Fibroblast of gingiva (primary cell): ENCODE measurements around the gene SMYD1.

Experiments used
- DNase-seq: peaks from one replicate; pipeline ENCODE4 v3.0.0-alpha.2; 2011; ENCODE audit warnings: low read depth

The SMYD1 gene

DNA sequence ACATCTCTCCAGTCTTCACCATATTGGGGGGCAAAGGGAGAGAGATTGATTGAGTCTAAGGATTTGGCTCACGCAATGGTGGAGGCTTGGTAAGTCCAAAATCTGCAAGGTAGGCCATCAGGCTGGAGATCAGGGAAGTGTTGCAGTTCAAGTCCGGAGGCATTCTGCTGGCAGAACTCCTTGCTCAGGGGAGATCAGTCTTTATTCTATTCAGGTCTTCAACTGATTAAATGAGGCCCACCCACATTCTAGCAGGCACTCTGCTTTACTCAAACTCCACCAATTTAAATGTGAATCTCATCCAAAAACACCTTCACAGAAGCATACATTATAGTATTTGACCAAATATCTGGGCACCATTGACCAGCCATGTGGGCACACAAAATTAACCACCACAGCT, 21.4 kb downstream of the SMYD1 start:
- no peak for DNase-seq

DNA sequence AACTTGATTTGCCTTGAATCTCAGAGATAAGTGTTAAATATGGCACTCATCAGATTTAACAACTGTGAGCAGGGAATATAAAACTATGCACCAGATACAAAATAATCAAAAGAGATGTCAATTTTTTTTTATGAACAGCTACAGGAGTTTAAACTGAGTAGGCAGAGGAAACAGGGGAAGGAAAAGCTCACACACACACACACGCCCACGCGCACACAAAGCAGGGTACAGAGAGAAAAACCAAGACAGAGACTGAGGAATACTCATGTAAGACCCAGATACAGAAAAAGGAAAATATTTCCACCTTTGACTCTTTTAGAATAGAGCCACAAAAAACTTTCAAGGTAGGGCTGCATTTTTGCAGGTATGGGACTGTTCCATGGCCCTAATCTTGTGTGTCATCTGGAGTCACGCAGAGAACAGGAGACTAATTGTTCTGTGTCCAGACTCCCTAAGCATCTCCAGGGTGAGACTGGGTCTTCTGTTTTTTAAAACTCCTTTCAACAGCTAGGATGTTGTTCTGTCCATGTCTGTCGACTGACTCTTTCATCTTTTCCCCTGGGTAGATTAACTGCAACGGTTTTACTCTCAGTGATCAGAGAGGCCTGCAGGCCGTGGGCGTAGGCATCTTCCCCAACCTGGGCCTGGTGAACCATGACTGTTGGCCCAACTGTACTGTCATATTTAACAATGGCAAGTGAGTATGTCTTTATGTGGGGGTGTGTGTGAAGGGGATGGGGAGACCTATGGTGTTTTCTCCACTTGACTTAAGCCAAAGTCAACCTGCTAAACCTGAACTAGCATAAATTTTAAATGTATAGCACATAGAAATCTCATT, 23.0 kb downstream of the SMYD1 start:
- no peak for DNase-seq

- no peak for DNase-seq
These were observed 24.3 kb downstream of the SMYD1 start for GRCh38 chr2:88091943-88092342.

DNA sequence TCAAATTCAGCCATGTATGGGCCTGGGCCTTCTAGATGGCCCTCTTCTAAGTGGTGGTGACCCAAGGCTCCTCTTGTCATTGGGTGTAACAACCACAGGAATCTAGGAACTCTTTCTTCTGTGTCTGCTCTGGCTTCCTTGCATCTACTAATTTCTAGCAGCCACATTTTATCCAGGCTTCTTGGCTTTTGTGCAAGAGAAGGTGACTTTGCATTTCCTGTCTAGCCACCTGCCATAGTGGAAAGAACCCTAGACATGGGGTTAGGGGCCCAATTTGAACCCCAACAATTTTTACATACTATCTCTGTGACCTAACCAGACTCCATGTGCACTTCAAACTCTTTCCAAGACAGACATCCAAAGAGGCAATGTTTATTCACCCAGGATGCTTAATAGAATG, 25.1 kb downstream of the SMYD1 start:
- no peak for DNase-seq

- DNase-seq, result no peak
These were observed 27.4 kb downstream of the SMYD1 start for GRCh38 chr2:88095022-88095421.

DNA sequence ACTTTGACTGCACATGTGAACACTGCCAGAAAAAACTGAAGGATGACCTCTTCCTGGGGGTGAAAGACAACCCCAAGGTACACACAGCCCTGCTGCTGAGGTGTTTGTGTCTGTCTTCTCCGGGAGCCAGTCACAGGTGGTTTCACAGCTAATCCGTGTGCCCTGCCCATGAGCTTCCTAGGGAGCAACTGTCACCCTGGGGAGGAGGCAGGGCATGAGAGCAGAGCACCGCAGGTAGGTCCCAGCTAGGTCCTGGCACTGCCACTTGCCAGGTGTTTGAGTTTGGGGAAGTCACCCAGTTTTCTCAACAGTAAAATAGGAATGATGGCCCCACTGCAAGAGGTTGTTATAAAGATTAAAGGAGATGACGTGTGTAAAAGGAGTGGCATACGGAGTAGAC, 29.1 kb downstream of the SMYD1 start:
- DNase-seq, result no peak

DNA sequence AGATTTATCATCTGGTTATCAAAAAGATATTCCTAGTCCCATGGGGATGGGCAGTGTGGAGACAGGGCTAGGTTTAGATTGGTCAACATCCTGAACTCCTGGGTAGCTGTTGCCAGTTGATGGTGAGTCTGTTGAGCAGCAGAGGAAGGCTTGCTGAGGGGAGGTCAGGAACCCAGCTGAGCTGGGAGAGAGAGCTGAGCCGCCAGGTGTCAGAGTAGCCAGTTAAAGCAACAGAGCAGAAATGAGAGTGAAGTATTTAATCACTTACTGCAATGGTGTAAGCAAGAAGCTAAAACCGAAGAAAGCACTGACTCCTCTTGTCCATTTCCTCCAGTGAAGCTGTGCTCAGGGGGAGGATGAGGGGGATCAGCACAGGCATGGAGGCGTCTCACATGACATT, 29.6 kb downstream of the SMYD1 start:
- no peak for DNase-seq

GRCh38 chr2:88097891-88098557, 30.4 kb downstream of the SMYD1 start:
- DNase-seq, result no peak

DNA sequence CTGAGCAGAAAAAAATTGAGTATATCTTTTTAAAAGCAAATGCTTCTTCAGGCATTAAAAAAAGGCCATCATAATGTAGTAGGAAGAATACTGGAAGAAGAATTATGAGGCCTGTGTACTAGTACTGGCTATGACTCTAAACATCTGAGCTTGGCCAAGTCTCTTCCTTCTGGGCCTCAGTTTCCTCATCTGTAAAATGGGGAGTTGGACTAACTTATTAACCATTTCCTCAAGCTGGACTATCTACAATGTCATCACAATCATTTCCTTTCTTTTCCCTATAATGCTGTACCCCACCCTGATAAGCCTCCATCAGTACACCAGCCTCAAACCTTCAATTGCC, 30.9 kb downstream of the SMYD1 start:
- no peak for DNase-seq

DNA sequence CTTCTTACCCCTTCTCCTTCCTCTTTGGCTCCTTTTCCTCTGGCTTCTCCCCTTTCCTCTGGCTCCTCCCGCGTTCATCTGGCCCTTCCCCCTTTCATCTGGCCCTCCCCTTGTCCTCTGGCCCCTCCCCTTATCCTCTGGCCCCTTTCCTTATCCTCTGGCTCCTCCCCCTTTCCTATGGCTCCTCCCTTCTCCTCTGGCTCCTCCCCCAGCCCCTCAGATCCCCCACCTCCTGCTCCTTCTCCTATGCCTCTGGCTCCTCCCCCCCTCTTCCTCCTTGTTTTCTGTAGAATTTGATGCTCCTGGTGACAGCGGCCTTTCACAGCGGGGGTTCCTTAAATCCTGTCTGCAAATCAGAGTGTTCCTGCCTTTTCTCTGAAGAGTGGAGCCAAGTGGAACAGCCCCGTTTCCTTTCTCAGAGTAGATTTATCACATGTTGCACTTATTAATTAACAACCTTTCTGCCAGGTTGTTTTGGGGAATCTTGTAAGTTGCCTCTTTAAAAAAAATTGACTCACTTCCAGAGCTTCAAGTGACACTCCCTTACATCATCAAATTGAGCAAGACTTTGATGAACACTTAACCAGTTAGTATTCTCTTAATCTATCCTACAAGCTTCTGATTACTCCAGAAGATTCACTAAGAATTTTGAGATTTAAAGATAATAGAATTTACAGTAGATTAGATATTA, 32.3 kb downstream of the SMYD1 start:
- peak; percentile 9 for DNase-seq

GRCh38 chr2:88100489-88100858, 32.8 kb downstream of the SMYD1 start:
- no peak for DNase-seq

- no peak for DNase-seq
These were observed 41.2 kb downstream of the SMYD1 start for GRCh38 chr2:88108796-88109195.

DNA sequence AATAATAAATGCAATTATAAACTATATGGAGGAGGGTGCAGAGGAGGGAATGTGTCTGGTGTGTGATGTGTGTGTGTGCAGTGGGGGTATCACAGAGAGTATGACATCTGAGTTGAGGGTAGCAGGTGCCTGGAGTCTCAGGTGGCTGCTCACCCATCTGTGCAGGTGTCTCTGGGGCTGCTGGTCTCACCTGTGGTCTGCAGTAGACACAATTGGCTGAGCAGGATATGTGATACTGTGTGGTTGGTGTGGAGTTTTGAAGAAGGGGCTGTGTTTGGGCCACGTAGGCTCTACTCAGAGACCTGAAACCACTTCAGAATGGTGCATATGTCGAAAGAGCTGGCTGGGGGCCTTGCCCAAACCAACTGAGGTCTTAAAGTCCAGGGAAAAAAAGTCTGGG, 43.2 kb downstream of the SMYD1 start:
- no peak for DNase-seq

DNA sequence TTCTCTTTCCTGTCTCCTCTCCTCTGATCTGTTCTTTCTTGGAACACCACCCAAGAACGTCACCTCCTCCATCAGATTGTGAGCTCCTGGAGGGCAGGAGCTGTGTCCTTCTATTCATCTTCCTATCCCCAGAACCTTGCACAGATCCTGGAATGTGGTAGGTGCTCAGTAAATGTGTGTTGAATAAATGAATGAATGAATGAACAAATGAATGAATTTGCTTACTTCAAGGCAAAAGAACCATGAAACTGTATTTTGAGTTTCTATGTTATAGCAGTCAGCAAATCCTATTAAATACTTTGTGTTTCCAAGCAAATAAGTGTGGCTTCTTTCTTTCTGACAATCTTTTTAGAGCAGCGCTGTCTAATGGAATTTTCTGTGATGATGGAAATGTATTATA, 45.4 kb downstream of the SMYD1 start:
- no peak for DNase-seq

DNA sequence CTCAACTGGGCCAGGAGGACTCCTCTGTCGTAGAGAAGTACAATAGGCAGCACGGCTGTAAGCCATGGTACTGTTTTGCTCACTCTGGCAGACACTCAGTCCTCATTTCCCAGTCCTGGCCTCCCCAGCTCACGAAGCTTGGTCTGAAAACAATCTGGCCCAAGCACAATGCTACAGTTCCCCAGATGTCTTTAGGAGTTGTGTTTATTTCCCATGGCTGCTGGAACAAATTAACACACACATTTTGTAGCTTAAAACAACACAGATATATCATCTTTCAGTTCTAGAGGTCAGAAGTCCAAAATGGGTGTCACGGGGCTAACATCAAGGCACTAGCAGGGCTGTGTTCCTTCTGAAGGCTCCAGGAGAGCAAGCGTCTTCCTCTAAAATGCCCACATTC, 47.3 kb downstream of the SMYD1 start:
- DNase-seq, result peak; percentile 48

DNA sequence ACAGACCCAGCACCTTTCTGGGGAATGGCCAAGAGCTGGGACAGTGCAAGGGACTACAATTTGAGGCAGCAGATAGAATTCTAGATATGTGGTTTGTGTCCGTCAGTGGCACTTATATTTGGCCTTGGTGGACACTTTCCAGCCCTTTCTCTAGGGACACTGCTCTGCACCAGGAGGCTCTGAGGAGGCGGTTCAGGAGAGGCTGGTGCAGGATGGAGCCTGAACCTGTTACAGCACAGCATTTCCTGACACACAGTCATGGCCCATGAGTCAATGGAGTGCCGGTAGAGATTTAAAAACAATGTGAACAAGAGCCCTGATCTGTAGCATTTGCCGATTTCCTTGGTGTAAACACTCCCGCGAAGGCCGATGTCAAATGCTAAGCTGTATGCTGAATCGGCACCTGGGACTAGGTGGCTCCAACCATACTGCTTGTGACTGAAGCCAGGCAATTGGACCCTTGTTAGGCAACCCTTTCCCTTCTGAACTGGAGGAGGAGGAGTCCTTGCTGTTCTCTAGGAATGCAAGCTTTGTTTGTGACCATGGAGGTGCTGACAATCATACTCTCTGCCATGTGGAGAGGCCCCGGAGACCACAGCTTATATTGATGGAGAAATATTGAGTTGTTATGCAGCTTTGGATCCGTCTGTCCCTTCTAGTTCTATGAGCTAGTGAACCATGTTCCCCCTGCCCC, 48.3 kb downstream of the SMYD1 start:
- no peak for DNase-seq

- no peak for DNase-seq
These were observed 49.2 kb downstream of the SMYD1 start for GRCh38 chr2:88116669-88117432.

GRCh38 chr2:88117973-88118372, 50.3 kb downstream of the SMYD1 start:
- DNase-seq, result no peak

- DNase-seq, result no peak
These were observed 54.1 kb downstream of the SMYD1 start for GRCh38 chr2:88121678-88122077.

GRCh38 chr2:88122141-88122884, 54.7 kb downstream of the SMYD1 start:
- DNase-seq, result no peak
